GM19351 (cell line): ENCODE measurements around the gene C4B.
"Not testable (repeated sequence)": the region's sequence is repeated elsewhere in the genome, so short reads cannot be mapped to it uniquely, and the experiment has no call there.

ENCODE experiments used
- ATAC-seq: cut with Tn5 transposase; IDR thresholded peaks from one replicate; pipeline ENCODE4 v1.9.1; 2021; ENCODE audit warnings: mild to moderate bottlenecking, moderate library complexity; ENCODE audit not compliant: unreplicated experiment

Gene C4B

GRCh38 chr6:31980998-31981397, 33.6 kb upstream of the C4B start:
- ATAC-seq, result not testable (repeated sequence)

DNA sequence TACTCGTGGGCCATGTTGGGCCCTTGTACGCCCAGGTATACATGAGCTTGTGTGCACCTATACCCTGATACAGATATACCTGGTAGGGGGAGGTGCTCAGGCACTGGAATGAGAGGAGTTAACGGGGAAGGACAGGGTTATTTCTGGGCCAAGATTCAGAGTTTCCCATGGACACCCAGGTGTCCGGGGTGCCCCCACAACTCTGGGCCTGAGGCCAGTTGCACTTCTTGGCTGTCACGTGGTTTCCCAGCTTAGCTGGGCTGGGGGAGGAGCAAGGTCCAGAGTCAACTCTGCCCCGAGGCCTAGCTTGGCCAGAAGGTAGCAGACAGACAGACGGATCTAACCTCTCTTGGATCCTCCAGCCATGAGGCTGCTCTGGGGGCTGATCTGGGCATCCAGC, 32.9 kb upstream of the C4B start, which contains the start of gene C4A:
Gene C4A, plus strand, starts transcription at position 314 of the 400 bp plus-strand sequence. Its CDS starts 51 bp downstream, at position 365.
- ATAC-seq, result not testable (repeated sequence)

DNA sequence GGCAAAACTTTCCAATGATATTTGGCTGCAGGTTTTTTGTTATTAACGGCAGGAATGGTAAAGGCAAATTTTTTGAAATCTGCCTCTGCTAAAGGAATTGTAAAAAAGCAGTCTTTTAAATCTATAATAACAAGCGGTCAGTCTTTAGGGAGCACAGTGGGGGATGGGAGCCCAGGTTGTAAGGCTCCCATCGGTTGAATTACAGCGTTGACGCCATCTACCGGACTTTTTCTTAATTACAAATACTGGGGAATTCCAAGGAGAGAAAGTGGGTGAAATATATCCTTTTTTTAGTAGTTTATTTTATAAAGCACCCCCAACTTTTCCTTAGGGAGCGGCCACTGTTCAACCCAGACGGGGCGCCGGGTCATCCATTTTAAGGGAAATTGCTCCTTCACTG, 25.2 kb upstream of the C4B start:
- not testable (repeated sequence) for ATAC-seq

DNA sequence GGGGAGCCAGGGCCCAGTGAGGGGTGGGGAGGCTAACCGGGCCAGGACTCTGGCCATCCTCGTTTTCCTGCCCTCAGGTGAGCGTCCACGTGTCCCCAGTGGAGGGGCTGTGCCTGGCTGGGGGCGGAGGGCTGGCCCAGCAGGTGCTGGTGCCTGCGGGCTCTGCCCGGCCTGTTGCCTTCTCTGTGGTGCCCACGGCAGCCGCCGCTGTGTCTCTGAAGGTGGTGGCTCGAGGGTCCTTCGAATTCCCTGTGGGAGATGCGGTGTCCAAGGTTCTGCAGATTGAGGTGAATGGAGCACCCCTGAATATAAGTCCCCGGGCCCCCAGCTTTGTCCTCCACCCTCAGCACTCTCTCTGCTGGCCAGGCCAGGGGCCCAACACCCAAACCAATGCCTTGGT, 20.2 kb upstream of the C4B start:
- ATAC-seq, result not testable (repeated sequence)

DNA sequence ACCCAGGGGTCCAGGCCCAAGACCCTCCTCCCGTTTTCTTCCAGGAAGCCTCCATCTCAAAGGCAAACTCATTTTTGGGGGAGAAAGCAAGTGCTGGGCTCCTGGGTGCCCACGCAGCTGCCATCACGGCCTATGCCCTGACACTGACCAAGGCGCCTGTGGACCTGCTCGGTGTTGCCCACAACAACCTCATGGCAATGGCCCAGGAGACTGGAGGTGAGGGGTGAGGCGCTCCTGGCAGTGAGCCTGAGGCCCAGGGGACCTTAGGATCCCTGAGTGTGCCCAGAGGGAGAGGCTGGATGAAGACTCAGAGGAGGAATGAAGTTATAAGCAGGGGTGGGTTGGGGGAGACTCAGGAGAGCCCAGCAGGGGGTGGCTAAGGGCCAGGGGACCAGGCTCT, 18.2 kb upstream of the C4B start:
- not testable (repeated sequence) for ATAC-seq

DNA sequence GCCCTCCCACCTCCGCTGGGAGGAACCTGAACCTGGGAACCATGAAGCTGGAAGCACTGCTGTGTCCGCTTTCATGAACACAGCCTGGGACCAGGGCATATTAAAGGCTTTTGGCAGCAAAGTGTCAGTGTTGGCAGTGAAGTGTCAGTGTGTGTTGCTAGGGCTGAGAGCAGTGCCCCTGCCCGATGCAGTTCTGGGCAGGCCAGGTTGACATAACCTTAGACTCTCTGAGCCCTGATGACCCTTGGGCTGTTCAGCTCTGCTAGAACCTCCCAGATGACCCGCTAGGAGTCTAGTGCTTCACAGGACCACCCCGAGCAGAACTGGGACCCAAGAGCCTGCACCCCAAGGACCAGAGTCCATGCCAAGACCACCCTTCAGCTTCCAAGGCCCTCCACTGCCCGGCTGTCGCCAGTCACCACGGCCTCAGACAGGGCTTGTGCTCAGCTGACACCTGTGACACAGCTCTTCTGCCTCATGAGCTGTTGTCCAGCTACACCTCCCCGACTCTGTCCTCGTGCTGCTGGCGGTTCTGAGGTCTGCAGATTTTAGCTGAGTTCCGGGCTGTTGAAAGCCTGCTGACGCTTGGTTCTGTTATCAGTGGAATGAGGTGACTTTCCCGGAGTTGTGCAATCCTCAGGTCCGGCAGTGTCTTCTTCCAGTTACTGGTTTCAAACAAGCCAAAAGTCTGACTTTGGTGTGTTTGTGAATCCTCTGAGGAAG, 11.9 kb upstream of the C4B start:
- ATAC-seq, result not testable (repeated sequence)

DNA sequence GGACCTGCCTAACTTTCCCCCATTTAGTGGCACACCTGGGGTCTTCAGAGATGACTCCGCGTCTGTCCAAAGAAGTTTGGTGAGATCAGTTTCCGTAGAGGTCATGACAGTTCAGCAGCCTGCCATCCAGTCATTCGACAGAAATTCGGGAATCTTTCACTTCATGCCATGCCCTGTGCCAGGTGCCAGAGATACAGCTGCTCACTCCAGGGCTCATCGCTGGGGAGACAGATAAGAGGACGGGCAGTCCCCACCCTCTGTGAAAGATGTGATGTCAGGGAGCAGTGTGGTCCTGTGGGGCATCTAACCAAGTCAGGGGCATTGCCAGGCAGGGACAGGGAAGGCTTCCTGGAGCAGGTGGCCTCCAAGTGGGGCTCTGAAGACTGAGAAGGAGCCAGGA, 11.3 kb upstream of the C4B start:
- not testable (repeated sequence) for ATAC-seq

DNA sequence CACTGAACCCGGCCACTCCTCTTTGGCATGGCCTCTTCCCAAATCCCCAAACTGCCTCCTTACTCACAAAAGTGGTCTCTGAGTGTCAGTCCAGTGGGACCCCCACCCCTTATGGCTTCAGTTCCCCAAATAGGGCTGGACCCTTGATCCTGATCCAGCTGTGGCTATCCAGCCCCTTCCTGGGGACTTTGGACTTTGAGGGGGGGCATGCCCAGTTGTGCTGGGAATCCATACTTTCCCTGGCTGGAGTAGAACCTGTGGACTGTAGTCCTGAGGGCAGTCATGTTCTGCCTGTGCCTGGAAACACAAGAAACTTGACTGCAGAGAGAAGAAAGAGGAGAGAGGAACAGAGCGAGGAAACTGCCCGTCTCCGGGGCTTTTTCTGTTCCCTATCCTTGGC, 10.2 kb upstream of the C4B start:
- not testable (repeated sequence) for ATAC-seq

GRCh38 chr6:32004864-32005537, 9.6 kb upstream of the C4B start:
- ATAC-seq, result not testable (repeated sequence)

GRCh38 chr6:32005538-32005880, 9.1 kb upstream of the C4B start:
- not testable (repeated sequence) for ATAC-seq

- ATAC-seq, result not testable (repeated sequence)
These were observed 8.5 kb upstream of the C4B start for GRCh38 chr6:32005991-32006529.

GRCh38 chr6:32007086-32007485, 7.5 kb upstream of the C4B start:
- not testable (repeated sequence) for ATAC-seq

GRCh38 chr6:32008037-32008436, 6.6 kb upstream of the C4B start:
- not testable (repeated sequence) for ATAC-seq

DNA sequence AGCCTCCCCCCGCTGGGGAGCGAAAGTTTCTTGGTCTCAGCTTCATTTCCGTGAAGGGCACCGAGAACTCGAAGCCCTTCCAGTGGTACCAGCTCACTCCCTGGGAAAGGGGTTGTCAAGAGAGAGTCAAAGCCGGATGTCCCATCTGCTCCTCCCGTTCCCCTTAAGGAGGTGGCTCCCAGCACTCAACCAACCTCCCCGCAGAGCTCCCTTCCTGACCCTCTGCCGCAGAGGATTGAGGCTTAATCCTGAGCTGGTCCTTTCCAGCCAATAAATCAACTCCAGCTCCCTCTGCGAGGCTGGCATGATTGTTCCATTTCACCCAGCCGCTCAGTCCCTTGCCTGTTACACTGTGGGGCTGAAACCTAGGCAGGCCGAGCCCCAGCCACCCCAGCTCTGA, 6.0 kb upstream of the C4B start:
- ATAC-seq, result not testable (repeated sequence)

DNA sequence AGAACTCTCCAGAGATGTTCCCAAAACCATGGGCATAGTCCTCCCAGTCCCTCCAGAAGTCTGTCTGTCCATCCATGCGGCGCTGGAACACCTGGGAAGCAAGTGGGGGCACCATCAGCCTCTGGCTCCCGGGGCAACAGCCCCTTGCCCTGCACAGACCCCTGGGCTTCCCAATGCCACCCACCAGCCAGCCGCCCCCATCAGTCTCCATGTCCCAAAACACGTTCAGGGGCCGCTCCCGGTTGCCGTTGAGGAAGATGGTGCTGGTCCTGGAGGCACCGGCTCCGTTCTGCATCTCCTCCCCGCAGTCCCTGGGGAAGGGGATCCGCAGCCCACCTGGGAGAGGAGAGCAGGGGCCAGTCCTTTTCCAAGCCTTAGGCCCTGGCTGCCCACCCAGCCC, 5.1 kb upstream of the C4B start:
- ATAC-seq, result not testable (repeated sequence)

DNA sequence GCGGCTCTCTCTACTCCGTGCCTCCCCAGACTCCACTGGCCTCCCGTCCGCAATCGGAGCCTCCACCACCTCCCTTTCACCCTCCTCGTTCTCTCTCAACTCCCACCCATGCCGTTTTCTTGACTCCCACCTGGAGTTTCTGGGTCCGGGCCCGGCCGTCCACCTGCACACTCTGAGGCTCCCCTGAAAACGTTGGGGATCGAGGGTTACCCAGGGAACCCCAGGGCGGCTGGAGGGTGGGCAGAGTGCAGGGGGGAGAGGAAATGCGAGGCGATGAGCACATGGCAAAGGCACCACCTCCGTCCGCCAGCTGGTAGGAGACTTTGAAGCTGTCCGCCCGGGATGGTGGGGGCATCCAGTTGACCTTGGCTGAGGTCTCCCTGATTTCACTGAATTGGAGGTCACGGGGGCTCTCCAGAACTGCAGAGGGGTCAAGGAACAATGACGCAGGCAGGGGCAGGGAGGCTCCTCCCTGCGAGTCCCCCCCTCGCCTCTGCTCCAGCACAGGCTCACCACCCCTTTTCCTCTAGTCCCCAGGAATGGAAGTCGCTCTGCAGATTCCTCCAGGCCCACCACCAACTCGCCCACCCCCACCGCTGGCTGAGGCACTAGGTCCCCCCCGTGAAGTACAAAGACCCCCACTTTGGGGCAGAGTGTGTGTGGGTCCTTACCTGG, 3.6 kb upstream of the C4B start:
- not testable (repeated sequence) for ATAC-seq

DNA sequence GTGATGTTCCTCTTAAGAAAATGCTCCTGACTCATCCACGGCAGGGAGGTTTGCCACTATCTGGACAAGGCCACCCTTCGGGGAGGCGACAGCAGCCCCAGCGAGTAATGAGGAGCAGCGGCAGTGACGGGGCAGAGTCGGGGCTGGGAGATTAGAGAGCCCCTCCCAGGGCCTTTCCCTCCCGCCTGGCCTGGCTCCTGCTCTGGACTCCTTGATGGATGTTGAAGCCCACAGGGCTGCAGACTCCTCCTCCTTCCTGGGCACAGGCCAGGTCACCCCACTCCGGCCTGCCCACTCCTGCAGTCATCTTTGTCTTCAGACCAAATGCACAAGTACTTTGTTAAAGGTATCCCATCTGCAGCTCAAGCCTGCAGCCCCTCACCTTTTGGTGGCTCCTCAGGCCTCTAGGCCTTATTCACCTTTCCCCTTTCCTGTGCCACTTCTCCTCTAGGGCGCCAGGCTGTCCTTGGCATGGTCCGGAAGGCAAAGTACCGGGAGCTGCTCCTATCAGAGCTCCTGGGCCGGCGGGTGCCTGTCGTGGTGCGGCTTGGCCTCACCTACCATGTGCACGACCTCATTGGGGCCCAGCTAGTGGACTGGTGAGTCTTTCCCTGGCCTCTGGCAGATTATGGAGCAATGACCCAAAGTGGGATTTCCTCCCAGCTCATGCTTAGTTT, 1.5 kb upstream of the C4B start:
- not testable (repeated sequence) for ATAC-seq

DNA sequence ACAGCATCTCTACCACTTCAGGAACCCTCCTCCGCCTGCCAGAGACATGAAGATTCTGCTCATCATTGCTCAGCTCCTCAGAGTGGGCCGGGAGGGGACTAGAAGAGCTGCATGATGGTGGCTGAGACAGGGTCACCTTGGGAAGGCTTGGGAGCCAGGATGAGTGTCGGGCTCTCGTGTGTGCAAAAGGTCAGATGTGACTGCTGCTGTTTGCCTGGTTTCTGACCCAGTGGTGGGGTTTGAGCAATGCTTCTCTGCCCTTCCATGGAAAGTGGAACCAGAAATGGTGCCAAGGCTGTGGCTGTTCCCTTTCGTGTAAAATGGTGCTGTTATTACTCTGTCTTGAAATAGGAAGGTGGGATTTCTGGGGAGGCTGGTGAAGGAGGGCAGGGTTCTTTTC, 857 bp upstream of the C4B start:
- ATAC-seq, result not testable (repeated sequence)

DNA sequence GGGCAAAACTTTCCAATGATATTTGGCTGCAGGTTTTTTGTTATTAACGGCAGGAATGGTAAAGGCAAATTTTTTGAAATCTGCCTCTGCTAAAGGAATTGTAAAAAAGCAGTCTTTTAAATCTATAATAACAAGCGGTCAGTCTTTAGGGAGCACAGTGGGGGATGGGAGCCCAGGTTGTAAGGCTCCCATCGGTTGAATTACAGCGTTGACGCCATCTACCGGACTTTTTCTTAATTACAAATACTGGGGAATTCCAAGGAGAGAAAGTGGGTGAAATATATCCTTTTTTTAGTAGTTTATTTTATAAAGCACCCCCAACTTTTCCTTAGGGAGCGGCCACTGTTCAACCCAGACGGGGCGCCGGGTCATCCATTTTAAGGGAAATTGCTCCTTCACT, 7.5 kb downstream of the C4B start:
- ATAC-seq, result not testable (repeated sequence)

- not testable (repeated sequence) for ATAC-seq
These were observed 14.0 kb downstream of the C4B start for GRCh38 chr6:32028631-32029030.

GRCh38 chr6:32029553-32029952, 15.0 kb downstream of the C4B start:
- ATAC-seq, result not testable (repeated sequence)
